ENCODE data around the gene ARMH2.
"Not testable (repeated sequence)": the region's sequence is repeated elsewhere in the genome, so short reads cannot be mapped to it uniquely, and the experiment has no call there.

Gene ARMH2

DNA sequence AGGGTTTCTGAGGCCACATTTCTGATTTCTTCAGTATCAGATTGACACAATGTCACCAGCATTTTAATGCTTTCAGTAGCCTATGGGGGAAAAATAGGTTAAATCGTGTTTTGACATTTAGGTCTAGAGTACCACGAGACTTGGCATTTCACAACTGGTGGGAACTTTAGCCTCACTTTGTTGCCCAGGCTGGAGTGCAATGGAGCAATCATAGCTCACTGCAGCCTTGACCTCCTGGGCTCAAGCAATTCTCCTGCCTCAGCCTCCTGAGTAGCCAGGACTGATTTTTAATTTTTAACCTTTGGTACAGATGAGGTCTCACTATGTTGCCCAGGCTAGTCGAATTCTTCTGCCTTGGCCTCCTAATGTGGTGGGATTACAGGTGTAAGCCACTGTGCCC lies 11.0 kb upstream of the ARMH2 start:
- no peak for DNase-seq

DNA sequence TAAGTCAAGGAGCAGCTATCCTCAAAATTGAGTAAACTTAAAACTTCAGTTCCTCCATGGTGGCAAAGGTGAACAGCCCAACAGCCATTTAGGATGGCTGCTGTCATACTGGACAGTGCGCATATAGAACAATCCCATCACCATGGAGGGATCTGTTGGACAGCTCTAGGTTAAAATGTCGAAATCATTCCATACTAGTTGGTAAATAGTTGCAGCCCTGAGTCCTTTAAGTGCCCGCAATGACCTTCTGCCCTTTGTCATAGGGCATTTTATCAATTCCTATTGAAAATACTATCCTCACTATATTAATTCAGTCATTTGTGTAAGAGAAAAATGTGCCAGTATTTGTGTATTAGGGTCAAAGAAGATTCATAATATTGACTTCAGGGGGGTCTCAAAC lies 8.9 kb upstream of the ARMH2 start:
- DNase-seq = no peak

DNA sequence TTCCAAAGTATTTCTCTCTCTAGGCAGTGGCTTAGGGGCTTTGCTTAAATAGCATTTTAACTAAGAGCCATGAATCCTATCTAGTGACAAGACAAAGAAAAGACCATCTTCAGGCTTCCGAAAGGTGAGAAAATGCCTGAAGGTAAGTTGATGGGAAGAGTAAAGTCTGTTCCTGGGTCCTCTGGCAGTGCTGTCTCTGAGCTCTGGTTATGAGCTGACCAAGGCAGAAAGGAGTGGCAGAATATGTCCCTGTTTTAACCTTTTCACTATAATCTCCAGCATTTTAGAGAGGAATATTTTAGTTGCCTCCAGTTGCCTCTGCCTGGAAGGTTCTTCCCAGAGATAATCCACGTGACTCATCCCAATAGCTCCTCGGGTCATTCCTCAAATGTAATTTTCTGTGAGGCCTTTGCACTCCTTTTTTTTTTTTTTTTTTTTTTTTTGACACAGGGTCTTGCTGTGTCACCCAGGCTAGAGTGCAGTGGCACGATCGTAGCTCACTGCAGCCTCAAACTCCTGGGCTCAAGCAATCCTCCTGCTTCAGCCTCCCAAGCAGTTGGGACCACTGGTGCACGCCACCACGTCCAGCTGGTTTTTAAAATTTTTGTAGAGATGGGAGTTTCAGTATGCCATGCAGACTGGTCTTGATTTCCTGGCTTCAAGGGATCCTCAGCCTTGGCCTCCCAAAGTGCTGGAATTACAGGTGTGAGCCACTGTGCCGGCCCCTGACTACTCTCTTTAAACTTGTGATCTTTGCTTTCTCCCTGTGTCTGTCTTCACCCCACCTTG lies 3.7 kb upstream of the ARMH2 start:
- no peak for DNase-seq

DNA sequence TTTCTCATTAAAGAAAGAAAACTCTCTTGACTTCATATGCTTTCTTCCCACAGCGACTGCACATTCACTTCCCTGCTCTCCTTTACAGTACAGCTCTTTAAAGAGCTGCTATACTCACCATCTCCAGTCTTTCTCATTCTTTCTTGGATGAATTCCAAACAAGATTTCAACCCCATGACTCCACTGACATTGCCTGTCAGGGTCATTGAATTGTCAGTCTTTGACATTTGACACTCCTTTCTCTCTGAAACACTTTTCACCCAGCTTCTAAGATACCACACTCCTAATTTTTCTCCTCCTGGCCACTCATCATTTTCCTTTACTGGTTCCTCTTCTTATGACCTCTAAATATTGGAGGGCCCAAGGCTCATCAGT lies 811 bp upstream of the ARMH2 start:
- no peak for DNase-seq

DNA sequence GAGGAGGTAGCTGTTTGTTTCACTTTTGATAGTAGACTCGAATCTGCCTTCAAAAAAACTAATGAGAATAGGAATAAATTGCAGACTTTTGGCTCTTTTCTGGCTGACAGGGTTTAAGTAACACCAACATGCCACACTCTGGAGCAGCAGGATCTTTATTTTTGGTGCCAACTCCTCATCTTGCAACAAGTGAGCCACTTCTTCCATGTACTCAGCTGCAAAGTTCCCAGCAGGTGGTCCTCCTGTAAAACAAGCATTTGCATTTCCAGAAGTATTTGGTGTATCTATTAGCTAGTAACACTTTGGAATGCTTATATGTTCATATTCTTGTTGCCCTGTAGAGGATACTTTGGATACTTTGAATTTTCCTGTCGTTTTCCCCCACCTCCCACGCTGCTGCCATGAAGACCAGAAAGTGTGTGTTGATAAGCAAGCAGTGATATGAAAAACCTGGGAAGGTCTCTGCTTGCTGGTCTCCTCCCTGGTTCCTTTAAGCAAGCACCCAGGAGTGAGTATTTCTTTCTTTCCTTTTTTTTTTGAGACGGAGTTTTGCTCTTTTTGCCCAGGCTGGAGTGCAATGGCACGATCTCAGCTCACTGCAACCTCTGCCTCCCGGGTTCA lies 1.0 kb downstream of the ARMH2 start:
- no peak for DNase-seq

DNA sequence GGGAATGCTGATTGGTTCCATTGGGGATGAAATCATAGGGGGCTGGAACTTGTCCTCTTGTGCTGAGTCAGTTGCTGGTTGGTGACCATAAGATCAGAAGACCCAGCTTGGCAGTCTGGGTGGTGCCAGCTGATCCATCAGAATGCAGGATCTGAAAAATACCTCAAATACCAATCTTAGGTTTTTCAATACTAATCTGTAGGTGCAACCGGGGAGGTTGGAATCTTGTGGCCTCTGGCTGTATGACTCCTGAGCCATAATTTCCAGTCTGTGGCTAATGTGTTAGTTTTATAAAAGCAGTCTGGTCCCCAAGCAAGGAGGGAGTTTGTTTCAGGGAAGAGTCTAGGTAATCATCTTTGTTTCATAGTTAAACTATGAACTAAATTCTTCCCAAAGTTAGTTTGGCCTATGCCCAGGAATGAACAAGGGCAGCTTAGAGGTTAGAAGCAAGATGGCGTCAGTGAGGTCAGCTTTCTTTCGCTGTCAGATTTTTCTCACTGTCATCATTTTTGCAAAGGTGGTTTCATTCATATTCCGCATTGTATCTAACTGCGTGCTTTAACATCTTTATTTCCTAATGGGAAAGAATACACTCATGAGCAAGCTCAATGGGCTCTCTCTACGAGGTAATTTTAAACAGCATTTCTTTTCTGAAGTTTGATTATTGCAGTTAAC lies 2.0 kb downstream of the ARMH2 start:
- DNase-seq = no peak

DNA sequence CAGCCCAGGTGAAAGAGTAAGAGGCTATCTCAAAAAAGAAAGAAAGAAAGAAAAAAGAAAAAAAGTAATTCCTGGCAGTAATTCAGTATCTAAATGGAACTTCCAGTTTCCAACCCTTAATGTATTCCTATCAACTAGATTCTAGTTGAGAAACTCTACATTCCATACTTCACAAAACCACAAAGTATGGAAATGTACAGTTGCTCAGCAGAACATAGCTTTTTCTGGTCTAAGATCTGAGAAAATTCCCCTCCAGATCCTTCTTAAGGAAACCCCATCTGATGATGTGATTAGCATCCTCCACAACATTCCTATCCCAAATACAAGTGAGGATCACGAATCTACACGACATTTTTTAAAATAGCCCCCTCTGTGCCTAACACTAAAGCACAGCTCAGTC lies 3.6 kb downstream of the ARMH2 start:
- DNase-seq = no peak

DNA sequence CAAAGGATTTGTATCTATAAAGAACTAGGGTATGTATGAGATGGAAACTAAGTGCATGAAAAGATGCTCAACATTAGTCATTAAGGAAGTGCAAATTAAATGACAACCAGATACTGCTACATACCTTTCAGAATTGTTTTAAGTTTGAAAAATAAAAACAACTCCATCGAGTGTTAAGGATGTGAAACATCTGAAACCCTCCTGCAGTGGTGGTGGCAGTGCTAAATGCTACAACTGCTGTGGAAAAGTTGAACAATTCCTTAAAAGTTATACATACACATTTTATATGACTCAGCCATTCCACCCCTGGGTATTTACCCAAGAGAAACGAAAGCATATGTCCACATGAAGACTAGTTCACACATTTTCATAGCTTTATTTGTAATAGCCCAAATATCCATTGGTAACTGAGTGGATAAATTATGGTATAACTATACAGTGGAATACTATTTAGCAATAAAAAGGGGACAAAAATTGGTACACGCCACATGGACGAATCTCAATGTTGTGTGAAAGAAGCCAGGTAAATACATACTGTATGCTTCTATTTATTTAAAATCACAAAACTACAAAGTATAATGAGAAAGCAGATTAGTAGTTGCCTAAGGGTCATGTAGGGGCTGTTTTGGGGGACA lies 10.6 kb downstream of the ARMH2 start:
- DNase-seq = no peak

DNA sequence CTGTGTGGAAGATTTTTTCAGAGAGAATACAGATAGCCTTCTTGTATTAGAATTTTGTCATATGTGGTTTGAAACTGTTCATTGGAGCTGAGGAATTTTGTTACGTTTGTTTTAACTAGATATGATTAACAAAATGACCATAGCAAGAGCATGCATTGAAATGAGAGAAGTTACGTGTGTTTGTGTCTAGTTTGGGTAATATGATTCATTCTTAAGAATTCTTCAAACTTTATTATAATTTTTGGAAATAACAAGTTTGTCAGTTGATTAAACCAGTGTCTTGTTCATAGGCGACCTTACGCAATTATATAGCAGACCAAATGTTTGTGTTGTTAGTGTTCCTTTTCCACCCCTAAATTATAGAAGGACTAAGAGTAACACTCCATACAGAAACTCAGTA lies 18.5 kb downstream of the ARMH2 start:
- DNase-seq = no peak

DNA sequence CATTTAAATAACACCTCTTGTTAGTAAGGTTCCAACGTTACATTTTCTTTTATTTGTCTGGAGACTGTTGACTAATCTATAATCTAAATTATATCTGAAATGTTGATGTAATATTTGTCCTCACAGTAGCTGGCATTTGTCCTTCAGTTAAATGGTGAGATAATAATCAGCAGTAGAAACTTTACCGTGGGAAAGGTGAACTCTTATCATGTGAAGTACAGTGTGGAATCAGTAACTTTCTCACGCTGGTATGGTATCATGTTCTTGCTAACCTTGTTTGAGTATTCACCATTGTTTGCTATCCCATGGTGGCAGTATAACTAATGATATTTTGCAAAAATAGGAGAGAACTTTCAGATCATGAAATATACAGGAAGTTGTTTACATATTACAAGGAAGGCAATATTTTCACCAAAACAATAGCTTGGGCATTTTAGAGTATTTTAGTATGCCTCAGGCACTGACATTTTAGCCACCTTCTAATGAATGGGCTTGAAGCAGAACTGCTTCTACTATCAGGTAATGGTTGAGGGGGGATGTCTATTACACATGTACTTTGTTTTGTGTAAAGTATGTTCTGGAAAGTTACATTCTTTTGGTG lies 19.2 kb downstream of the ARMH2 start:
- no peak for DNase-seq

DNA sequence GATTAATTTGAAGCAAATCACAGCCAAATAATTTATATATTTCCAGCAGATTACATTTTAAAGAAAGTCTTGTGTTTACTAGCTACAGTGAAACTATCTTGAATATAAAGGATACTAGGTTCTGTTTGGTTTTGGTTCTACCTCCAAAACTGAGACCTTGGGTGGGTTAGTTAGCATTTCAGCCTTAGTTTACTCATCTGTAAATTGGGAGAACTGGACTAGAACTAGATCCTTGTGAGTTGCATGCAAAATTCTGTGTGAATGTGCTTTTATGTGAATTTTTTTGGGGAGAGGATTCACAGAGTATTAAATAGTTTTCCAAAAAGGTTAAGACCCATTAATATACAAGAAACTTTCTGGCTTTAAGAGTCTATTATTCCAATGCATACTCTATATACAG lies 19.8 kb downstream of the ARMH2 start:
- DNase-seq = no peak

DNA sequence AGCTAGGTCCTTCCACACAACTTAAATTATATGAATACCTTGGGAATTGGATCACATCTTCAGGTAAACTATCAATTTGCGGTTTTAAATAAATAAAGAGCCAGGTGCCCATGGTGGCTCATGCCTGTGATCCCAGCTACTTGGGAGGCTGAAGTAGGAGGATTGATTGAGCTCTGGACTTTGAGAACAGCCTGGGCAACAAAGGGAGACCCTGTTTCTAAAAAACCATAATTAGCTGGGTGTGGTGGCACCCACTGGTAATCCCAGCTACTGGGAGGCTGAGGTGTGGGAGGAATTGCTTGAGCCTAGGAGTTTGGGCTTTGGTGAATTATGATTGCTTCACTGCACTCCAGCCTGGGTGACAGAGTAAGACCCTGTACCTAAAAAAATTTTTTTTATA lies 20.6 kb downstream of the ARMH2 start:
- no peak for DNase-seq

DNA sequence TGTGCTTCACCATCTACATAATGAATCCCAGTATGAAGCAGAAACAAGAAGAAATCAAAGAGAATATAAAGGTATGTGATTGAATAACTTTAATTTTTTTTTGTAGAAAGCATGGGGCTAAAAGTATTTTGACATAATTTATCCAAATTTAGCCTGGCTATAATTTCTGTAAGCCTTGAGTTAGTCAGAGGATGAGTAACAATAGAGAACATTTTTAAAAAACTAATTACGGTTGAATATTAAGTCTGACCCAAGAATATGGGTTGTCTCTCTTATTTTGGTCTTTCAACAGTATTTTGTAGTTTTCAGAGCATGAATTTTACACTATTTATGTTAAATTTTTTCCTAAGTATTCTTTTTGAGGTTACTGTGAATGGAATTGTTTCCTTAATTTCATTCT lies 21.5 kb downstream of the ARMH2 start:
- no peak for DNase-seq

DNA sequence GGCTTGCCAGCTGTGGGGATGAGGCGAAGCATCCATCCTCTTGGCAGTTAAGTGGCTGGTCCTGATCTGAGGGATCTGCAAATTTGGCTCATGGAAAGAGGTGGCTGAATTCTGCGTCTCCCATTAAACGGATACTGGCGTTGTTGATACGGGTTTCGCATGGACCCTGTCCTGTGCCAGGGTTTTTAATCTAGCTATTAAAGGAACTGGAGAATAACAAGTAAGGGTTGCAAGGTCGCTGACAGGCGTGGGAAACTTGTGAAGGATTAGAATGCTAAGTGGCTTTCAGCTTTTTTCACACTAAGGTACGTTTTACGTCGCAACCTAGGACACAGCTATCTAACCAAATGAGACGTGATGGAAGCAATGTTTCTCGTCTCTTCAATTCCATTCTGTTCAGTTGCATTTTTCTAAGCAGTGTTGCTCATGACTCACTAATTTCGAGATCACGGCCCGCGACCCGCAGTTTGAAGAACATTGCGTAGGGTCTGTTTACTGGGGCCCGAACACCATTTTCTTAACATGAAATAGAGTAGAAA lies 23.1 kb downstream of the ARMH2 start:
- DNase-seq = no peak

DNA sequence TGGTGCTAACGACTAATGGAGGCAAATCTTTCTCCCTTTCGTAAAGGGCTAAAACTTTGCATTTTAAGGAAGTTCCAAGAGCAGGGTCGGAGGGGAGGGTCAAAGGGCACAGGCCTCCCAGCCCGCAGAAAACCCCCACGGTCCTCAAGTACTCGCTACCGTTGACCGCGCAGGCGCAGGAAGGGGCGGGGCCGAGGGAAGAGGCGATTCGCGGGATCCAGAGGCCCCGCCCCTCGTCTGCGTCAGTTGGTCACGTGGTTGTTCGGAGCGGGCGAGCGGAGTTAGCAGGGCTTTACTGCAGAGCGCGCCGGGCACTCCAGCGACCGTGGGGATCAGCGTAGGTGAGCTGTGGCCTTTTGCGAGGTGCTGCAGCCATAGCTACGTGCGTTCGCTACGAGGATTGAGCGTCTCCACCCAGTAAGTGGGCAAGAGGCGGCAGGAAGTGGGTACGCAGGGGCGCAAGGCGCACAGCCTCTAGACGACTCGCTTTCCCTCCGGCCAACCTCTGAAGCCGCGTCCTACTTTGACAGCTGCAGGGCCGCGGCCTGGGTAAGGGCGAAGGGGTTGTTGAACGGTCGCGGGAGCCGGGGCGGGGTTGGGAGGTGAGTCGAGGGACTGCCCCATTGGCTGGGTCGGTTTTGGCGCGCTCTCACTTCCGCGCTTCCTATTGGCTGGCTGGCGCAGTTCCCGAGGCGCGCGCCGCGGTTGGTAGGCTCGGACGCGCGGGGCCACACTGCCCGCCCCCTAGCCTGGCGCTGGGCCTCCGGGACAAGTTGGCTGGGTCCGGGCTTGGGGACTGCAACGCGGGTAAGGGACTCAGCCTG lies 23.8 kb downstream of the ARMH2 start, which contains the start of gene GMNN:
Gene GMNN (plus strand): TSS at position 242 of the 824 bp plus-strand sequence. CDS start 2,310 bp downstream, outside the sequence.
- DNase-seq = peak; percentile 91 to 97

DNA sequence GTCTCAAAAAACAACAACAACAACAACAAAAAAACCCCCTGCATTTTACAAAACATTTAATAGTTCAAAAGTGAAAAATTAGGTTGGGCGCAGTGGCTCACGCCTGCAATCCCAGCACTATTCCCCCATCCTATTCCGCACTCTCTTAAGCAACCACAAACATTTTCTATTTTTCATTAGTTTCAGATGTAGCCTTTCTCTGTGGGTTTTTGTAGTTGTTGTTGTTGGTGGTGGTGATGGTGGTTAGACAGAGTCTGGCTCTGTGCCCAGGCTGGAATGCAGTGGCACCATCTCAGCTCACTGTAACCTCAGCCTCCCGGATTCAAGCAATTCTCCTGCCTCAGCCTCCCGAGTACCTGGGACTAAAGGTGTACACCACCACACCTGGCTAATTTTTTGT lies 30.4 kb downstream of the ARMH2 start:
- no peak for DNase-seq

DNA sequence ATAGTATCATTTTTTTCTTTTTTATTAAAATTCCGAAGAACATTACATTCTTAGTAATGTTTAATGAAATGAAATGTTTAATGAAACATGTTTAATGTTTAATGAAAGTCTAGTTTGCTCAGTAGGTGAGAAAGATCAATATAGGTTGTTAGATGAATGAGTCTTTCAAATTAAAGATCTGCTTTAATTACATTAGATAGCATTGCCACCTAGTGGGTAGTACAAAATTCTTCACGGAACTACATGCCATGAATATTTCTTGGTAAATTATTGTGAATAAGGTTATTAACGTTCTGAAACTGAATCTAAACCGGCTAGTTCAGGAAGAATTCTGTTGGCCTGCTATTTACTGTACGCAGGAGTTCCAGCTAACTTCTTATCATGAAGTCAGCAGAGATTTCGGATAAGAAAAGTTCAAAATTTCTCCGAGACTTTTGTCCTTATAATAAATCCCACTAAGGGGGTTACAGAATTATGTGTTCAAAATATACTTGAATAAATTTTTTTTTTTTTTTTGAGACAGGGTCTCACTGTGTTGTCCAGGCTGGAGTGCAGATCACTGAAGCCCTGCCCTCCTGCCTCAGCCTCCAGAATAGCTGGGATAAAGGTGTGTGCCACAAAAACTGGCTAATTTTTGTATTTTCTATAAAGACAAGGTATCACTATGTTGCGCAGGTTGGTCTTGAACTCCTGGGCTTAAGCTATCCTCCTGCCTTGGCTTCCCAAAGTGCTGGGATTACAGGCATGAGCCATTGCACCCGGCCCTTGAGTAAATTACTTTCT lies 31.8 kb downstream of the ARMH2 start:
- peak in 1 of 2 experiments; percentile 17 for DNase-seq

DNA sequence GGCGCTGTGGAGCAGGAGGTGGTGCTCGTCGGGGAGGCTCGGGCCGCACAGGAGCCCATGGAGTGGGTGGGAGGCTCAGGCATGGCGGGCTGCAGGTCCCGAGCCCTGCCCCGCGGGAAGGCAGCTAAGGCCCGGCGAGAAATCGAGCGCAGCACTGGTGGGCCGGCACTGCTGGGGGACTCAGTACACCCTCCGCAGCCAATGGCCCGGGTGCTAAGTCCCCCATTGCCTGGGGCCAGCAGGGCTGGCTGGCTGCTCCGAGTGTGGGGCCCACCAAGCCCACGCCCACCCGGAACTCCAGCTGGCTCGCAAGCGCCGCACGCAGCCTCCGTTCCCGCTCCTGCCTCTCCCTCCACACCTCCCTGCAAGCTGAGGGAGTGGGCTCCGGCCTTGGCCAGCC lies 32.7 kb downstream of the ARMH2 start:
- not testable (repeated sequence) for DNase-seq

DNA sequence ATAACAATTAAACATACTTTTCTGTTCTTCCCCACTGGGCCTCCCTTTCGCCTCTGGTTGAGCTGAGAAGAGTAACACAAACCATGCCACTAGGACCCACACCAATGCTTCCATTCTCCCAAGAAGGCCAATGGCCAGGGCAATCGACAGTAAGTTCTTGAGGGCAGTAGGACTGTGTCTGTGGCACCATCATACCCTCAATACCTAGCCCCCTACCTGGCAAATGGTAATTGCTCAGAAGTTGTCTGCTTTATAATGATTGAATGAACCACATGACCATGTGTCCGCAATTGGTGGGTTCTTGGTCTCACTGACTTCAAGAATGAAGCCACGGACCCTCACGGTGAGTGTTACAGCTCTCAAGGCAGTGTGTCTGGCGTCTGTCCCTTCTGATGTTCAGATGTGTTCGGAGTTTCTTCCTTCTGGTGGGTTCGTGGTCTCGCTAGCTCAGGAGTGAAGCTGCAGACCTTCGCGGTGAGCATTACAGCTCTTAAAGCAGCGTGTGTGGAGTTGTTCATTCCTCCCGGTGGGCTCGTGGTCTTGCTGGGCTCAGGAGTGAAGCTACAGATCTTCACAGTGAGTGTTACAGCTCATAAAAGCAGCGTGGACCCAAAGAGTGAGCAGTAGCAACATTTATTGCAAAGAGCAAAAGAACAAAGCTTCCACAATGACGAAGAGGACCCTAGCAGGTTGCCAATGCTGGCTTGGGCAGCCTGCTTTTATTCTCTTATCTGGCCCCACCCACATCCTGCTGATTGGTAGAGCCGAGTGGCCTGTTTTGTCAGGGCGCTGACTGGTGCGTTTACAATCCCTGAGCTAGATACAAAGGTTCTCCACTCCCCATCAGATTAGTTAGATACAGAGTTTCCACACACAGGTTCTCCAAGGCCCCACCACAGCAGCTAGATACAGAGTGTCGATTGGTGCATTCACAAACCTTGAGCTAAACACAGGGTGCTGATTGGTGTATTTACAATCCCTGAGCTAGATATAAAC lies 33.6 kb downstream of the ARMH2 start:
- DNase-seq = not testable (repeated sequence)

DNA sequence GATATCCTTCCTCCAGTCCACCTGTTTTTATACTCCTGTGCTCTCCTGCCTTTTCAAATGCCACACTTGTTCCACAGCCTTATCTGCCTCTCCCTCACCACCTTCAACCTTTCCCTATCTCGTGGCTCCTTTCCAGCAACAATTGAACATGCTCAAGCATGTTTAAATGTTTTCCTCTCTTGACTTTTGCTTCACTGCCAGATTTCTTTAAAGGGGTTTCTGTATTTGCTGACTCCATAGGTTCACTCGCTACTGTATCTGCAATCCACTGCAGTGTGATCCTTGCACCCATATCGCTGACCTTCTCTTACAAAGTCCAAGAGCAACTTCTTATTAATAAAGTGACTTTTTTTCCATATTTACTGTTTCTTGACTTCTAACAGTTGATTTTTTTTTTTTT lies 35.1 kb downstream of the ARMH2 start:
- DNase-seq = no peak
